Measurements from ENCODE around the gene NAA16.
"Not testable (repeated sequence)": the region's sequence is repeated elsewhere in the genome, so short reads cannot be mapped to it uniquely, and the experiment has no call there.

Gene NAA16

GRCh38 chr13:41310963-41311405, at the start of gene NAA16:
Gene NAA16, plus strand, starts transcription at chr13:41311267. Its CDS starts 262 bp downstream, at chr13:41311529.
- DNase-seq: peak; percentile 87
- in situ Hi-C loops (cut with HindIII; ENCODE audit: low pct_ligation_motif_present, low pct_unique_long_range_greater_than_20kb, low sequenced_read_pairs): no loop called here

GRCh38 chr13:41263261-41263971, 47.7 kb upstream of the NAA16 start, which contains the start of gene MTRF1:
Gene MTRF1, minus strand, starts transcription at chr13:41263576. Its CDS starts 2,669 bp downstream, at chr13:41260907.
- peak; percentile 69 for DNase-seq
- in situ Hi-C loops (cut with HindIII; ENCODE audit: low pct_ligation_motif_present, low pct_unique_long_range_greater_than_20kb, low sequenced_read_pairs): no loop called here

- no peak for DNase-seq
- in situ Hi-C loops (cut with HindIII; ENCODE audit: low pct_ligation_motif_present, low pct_unique_long_range_greater_than_20kb, low sequenced_read_pairs): no loop called here
Measured at GRCh38 chr13:41267106-41267505, 44.0 kb upstream of the NAA16 start.

- peak; percentile 36 for DNase-seq
- in situ Hi-C loops (cut with HindIII; ENCODE audit: low pct_ligation_motif_present, low pct_unique_long_range_greater_than_20kb, low sequenced_read_pairs): no loop called here
Measured at GRCh38 chr13:41268764-41269163, 42.3 kb upstream of the NAA16 start.

- in situ Hi-C loops (cut with HindIII; ENCODE audit: low pct_ligation_motif_present, low pct_unique_long_range_greater_than_20kb, low sequenced_read_pairs): no loop called here
- DNase-seq: no peak
Measured at GRCh38 chr13:41271456-41272285, 39.4 kb upstream of the NAA16 start.

- in situ Hi-C loops (cut with HindIII; ENCODE audit: low pct_ligation_motif_present, low pct_unique_long_range_greater_than_20kb, low sequenced_read_pairs): no loop called here
- no peak for DNase-seq
Measured at GRCh38 chr13:41273831-41274441, 37.1 kb upstream of the NAA16 start.

- no peak for DNase-seq
- in situ Hi-C loops (cut with HindIII; ENCODE audit: low pct_ligation_motif_present, low pct_unique_long_range_greater_than_20kb, low sequenced_read_pairs): no loop called here
Measured at GRCh38 chr13:41274881-41275280, 36.2 kb upstream of the NAA16 start.

GRCh38 chr13:41276824-41277223, 34.2 kb upstream of the NAA16 start:
- in situ Hi-C loops (cut with HindIII; ENCODE audit: low pct_ligation_motif_present, low pct_unique_long_range_greater_than_20kb, low sequenced_read_pairs): no loop called here
- no peak for DNase-seq

GRCh38 chr13:41279156-41279555, 31.9 kb upstream of the NAA16 start:
- DNase-seq; in situ Hi-C loops (cut with HindIII; ENCODE audit: low pct_ligation_motif_present, low pct_unique_long_range_greater_than_20kb, low sequenced_read_pairs): not testable (repeated sequence)

GRCh38 chr13:41282129-41282571, 28.9 kb upstream of the NAA16 start:
- in situ Hi-C loops (cut with HindIII; ENCODE audit: low pct_ligation_motif_present, low pct_unique_long_range_greater_than_20kb, low sequenced_read_pairs): no loop called here
- peak; percentile 6 for DNase-seq

- no peak for DNase-seq
Measured at GRCh38 chr13:41284512-41285288, 26.4 kb upstream of the NAA16 start.

GRCh38 chr13:41286370-41286769, 24.7 kb upstream of the NAA16 start:
- in situ Hi-C loops (cut with HindIII; ENCODE audit: low pct_ligation_motif_present, low pct_unique_long_range_greater_than_20kb, low sequenced_read_pairs): no loop called here
- no peak for DNase-seq

More at GRCh38 chr13:41284512-41285288, 26.4 kb upstream of the NAA16 start:
- in situ Hi-C loops (cut with HindIII; ENCODE audit: low pct_ligation_motif_present, low pct_unique_long_range_greater_than_20kb, low sequenced_read_pairs): no loop called here

GRCh38 chr13:41289463-41289881, 21.6 kb upstream of the NAA16 start:
- DNase-seq: no peak
- in situ Hi-C loops (cut with HindIII; ENCODE audit: low pct_ligation_motif_present, low pct_unique_long_range_greater_than_20kb, low sequenced_read_pairs): no loop called here

- no peak for DNase-seq
- in situ Hi-C loops (cut with HindIII; ENCODE audit: low pct_ligation_motif_present, low pct_unique_long_range_greater_than_20kb, low sequenced_read_pairs): no loop called here
Measured at GRCh38 chr13:41291246-41291645, 19.8 kb upstream of the NAA16 start.

- no peak for DNase-seq
- in situ Hi-C loops (cut with HindIII; ENCODE audit: low pct_ligation_motif_present, low pct_unique_long_range_greater_than_20kb, low sequenced_read_pairs): no loop called here
Measured at GRCh38 chr13:41293272-41293671, 17.8 kb upstream of the NAA16 start.

- no peak for DNase-seq
- in situ Hi-C loops (cut with HindIII; ENCODE audit: low pct_ligation_motif_present, low pct_unique_long_range_greater_than_20kb, low sequenced_read_pairs): no loop called here
Measured at GRCh38 chr13:41294914-41295313, 16.2 kb upstream of the NAA16 start.

- in situ Hi-C loops (cut with HindIII; ENCODE audit: low pct_ligation_motif_present, low pct_unique_long_range_greater_than_20kb, low sequenced_read_pairs): no loop called here
- no peak for DNase-seq
Measured at GRCh38 chr13:41295973-41296372, 15.1 kb upstream of the NAA16 start.

GRCh38 chr13:41296879-41297646, 14.0 kb upstream of the NAA16 start:
- DNase-seq: no peak
- in situ Hi-C loops (cut with HindIII; ENCODE audit: low pct_ligation_motif_present, low pct_unique_long_range_greater_than_20kb, low sequenced_read_pairs): no loop called here
